Measurements from ENCODE around the gene FSCN2.

FSCN2 gene

DNA sequence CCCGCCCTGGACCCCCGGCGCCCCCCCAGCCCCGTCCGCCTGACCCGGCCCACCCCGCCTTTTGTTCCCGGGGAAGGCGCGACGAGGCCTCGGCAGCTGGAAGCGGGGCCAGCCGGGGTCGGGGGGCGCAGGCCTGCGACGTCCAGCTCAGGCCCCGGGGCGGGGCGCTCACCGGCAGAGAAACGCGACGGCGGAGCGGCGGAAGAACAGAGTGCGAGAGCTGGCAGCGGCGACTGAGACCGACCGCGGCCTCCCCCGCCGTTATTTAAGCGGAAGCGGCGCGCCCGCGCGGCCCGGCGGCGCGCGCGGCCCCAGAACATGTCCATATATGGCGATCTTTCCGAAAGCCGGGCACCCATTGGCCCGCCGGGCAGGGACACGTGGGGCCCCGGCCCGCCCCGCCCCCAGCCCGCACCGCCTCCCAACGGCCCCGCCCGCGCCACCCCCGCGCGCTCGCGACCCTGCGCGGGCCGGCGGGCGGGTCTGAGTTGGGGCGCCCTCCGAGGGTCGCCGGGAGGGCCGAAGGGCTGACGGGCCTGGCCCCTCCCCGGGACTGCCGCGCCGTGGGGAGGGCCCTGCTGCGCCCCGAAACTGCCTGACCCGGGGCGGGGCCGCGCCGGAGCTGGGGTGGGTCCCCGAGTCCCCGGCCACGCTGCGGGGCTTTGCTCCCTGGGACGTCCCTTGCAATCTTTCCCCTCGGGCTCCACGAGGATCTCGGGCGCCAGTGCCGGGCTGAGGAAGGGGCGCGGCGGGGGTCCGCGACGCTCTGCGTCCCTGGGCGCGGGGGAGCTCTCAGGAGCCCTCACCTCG, 15.4 kb upstream of the FSCN2 start, which contains the start of gene ACTG1:
Gene ACTG1, minus strand, starts transcription at position 238 of the 810 bp plus-strand sequence. CDS start 445 bp downstream, outside the sequence.
- DNase-seq = peak; percentile 85

DNA sequence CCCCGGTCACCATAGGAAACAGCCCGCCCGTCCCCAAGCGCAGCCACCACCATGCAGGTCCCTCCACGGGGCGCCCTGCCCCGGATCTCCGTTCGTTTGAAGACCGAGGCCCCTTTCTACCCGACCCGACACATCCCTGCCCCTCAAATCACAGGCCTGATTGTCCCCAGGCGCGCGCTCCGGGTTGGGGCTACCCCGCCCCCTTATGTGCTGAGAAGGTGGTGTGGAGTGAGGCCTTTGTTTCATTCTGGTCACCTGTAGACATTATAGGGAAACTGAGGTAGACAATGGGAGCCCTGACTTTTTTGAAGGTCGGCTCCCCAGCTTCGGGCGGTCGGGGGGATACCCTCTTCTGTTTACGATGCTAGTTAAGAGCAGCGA, 14.8 kb upstream of the FSCN2 start:
- DNase-seq = peak; percentile 41

DNA sequence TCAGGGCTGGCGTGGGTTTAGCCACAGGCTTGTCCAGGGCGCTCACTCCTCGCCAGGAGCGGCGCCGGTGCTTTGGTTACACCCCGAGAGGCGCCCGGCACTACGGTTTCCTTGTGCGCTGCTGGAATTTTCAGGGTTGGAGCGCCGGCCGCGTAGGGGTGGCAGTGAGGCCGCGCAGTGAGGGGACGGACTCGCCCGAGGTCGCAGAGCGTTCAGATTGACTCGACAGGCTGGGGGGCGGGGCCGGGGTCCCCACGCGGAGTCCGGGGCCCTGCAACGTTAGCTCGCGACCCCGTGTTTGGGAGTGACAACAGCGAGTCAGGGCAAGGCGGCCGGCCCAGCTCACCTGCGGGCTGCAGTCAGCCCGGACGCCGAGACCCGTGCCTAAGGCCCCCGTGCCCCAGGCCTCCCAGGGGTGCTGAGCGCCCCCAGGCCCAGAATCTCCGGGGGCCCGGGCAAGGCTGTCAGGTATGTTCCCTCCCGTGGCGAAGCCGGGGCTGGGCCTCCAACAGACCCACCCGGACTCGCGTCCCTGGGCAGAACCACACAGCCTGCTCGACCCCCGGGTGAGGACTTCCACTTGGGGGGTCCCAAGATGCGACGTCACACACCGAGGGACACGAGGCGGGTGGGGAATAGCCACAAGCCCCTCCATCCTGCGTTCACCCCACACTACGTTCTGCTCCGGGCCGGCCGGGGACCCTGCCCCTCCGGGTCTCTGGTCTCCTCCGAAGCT, 14.3 kb upstream of the FSCN2 start:
- no peak for DNase-seq

DNA sequence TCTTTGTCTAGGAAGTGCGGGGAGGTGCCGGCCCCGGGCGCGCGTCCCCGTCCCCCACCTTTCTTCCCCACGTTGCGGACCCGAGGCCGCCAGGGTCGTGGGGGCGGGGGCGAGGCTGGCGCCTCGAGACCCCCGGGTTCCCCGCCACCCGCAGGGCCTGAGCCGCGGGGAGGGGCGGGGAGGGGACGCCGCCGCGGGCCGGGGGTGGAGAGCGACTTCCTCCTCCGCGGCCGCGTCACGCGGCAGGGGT, 13.8 kb upstream of the FSCN2 start:
- no peak for DNase-seq

DNA sequence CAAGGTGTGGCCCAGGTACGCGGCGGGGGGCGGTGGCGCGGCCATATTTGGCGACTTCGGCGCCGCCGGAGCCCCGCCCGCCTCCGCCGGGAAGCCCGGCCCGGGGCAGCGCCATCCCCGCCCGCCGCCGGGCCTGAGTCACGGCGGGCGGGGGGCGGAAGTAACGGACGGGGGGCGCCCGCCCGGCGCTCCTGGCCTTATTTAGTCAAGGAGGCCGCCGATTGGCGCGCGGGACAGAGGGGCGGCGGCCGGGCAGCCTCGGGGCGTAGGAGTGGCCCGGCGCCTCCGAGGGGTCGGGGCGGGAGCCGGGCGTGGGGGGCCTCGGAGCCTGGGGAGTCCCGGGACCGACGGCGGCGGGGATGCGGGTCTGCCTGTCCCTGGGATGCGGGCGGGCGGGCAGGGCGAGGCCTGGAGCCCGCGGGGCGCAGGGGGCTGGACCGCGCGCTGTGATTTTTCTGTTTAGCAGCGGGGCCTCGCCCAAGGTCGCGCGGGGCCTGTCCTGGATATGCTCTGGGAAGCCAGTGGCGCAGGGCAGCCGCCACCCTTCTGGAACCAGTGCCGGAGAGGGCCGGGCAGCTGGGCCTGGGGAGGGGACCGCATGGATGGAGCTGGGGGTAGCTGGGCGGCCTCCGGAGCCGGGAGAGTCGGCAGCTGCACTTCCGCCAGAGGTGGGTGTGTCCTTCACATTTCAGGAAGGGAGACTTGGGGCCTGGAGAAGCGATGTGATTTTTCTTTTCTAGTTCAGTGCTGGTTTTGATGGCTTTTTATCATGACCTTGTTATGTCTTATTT, 13.2 kb upstream of the FSCN2 start:
- DNase-seq = peak; percentile 60

DNA sequence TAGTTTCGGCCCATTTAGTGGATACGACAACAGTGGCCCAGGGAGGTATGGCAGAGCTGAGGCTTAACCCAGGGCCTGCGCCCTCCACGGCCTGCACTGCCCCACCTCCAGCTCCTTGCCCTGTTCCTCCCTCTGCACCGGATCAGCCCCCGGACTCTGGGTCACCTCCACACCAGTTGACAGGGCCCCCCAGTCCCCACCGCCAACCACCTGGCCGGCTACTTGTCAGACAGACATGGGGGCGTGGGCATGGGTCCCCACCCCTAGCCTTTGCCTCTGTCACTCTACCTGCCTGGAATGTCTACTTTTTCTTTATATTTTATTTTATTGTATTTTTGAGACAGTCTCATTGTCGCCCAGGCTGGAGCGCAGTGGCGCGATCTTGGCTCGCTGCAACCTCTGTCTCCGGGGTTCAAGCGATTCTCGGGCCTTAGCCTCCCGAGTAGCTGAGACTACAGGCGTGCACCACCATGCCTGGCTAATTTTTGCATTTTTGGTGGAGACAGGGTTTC, 12.6 kb upstream of the FSCN2 start:
- DNase-seq = no peak

DNA sequence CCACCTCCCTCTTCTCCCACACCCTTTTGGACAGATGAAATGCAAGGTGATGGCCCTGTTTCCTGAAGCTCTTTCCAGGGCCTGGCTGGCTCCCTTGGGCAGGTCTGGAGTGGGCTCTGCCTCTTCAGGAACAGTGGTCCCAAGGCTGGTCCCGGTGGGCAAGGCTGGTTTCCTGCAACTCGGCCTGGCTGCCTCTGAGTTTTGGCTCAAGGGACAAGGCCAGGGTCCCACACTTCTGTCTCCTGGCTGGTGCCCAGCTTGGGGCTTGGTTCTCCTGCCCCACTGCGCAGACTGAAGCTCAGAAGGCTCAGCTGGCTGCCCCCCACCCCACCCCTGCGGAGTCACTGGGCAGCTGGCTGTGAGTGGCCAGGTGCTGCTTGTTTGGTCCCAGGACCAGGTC, 11.7 kb upstream of the FSCN2 start:
- no peak for DNase-seq

DNA sequence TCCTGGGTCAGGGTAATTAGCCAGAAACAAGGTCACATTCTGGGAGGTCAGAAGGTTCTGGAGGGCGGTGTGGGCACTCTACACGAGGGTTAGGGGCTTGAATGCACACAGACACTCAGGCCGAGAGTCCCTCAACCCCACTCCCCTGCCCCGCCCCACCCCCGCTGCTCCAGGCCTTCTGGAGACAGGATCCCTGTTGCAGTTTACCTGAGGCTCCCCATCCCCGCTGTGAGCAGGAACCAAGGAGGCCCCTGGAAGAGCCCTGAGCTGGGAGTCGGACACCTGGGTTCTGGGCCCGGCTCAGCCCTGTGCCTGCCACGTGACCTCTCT, 11.2 kb upstream of the FSCN2 start:
- DNase-seq = no peak

DNA sequence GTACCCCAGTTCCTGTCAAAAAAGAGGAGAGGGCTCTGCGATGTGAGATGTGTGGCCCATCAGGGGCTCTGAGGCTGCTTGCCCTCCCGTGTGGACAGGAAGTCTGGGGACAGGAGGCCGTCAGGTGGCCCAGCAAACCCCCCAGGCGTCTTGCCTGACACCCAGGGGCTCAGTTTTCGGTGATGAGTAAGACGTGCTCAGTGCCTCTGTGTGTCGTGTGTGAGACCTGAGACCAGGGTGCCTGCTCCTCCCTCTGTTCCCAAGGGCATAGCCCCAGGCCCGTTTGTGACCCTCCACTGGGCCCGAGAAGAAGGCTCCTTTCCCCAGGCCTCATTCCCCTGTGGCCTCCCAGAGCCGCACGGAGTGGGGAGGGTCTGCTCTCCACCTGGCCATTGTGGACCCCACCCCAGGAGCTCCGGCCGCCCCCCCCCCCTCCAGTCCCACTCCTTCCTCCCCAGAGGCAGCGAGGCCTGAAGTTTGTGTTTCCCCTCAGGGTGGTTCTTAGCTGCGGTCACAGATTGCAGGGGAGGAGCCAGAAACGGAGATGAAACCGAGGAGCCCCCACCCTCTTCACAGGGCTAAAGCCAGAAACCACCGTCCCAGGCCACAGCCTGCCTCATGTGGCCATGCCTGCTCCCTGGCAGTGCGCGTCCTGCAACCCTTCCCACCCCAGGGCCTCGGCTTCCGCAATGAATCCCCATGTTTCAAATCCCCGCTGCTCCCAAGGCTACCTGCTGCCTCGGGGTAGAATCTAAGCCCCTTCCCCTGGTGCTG, 10.7 kb upstream of the FSCN2 start:
- DNase-seq = no peak

DNA sequence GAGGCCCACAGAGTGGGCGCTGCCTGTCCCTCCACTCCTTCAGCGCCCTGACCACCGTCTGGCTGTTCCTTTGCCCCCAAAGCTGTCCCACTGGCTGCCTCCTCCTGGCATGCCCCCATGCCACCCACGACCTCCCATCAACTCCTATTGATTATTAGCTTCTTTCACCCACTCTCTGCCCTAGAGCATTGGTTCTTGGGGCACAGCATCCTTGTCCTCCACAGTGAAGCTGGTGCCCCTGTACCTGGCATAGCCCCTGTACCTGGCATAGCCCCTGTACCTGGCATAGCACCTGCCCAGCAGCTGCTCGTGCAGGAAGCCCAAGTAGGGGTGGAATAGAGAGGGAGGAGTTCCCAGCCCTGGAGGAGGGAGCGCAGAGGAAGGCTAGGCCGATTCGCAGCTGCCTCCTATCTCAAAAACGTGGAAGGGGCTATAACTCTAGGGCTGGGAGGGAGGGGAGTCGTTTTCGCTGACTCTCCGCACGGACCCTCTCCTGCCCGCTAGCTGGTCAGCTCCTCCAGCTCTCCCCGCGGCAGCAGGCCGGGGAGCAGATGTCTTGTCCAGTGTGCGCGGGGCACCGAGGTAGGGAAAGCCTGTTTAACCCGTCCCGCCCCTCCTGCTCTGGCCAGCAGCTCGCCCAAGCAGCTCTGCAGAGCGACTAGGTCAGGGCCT, 9.9 kb upstream of the FSCN2 start:
- no peak for DNase-seq

DNA sequence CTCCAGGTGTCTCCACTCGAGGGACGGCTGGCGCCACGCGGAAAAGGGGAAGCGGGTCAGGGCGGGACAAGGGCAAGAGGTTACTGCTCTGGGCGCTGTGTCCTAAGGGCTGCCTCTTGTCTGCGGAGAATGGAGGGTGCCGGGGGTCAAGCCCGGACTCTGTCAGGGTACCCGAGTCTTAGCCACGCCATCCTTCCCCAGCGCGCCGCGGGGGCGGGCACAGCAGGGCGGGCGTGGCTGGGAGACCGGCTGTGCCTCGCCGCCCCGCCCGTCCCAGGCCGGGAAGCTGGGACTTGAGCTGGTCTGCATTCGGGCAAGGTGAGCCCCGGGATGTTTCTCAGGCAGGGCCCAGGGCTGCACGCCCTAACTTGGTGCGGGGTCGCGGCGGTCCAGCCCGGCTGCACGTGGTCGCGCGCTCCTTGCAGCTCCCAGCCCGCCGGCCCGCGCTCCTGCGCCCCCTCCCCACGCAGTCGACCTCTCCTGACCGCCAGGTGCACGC, 9.3 kb upstream of the FSCN2 start:
- DNase-seq = no peak

DNA sequence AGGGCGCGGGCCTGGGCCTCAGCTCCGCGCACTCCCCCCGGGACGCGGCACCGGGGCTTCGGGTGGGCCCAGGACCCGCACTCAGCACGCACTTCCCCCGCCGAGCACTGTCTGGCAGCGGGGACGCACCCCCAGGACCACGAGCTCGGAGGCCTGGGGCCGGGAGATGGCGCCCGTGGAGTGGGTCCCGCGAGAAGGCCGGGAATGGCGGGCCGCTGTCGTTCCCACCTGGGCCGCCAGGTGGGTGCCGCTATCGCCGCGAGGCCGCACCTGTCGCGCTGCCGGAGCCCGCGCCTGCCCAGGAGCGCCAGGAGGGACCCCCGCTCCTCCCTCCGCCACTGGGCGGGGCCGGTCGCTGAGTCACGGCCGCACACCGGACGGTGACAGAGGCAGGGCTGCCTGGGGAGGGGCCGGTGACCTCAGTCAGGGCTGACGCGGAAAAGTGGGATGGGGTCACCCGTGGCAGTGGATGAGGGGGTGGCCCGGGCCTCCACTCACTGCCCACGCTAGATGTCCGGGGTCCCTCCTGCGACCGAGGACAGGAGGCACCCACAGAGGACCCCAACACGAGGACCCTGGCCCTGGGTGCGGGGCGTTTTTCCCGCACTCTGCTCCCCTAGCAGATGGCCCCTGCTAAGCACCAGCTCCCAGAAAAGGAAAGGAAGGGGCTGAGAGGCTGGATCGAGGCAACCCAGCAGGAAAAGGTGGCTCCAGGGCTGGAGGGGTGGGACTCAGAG, 8.7 kb upstream of the FSCN2 start:
- peak; percentile 66 for DNase-seq

DNA sequence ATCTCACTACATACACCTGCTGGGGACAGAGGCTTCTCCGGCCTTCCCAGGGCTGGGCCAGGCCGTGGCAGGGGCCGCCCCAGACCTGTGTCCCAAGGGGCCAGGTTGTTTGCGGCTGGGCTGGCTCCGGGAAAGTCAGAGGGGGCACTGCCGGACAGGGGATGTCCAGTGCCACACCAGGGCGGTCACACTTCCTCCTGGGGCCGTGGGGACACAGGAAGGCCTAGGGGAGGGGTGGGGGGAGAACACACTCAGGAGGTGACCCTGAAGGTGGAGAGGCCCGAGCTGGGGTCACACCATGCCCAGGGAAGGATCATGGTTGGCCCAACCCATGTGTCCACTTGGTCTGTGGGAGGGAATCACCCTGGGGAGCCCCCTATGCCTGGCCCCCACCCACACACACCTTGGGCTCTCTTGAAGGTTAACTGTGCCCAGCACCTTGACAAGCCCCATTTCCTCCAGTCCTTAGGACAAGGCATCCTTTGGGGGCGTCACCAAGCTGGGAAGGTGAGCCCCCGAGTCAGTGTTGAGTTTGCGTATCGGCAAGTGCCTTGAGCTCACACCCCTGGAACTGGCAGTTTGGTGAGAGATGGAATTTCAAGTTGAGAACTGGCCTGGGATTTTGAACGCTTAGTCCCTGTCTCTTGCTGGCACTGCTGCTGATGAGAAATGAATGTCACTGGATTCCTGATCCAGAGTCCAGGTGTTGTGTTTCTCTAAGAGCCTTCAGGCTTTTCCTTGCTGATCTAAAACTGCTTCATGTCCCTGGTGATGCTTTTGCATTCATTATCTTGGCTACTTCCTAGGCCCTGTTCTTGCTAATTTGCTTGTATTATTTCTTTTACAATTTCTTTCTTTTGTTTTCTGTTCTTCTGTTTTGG, 7.9 kb upstream of the FSCN2 start:
- no peak for DNase-seq

DNA sequence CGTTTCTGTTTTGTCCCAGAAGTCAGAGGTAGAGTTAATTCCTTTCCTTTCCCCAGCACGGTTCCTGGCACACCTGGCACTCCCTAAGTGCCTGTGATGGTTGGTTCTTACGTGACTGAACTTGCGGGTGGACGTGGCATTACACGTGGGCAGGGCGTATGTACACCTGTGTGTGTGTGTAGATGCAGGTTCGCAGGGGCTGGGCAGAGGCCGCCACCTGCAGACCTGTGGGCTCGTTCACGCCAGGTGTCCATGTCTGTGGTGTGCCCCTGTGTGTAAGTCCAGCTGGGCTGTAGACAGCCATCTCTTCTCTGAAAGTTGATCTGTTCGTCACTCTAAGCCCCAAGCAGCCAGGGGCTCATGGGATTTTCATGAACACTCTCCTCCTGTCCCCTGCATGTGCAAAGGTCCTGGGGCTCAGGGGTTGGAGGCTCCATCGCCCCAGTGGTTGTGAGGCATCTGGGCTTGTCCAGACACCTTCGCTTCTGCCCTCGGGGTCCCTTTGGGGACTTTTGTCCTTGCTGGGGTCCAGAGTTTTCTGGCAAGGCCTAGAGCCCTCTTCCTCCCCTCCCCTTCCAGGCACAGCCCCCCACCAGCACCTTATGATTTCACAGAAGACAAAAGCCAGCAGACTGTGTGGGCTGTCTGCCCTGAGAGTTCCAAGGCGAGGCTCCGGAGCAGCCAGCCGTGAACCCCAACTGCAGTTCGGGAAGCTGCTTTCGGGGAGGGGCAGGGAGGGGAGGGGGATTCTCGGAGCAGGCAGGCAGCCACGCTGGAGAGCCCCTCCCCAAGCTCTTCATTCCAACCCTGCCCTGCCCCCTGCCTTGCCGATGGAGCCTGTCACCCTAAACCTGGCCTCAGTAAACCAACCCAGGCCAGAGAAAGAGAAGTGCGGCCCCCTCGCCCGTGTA, 5.4 kb upstream of the FSCN2 start:
- DNase-seq = no peak

DNA sequence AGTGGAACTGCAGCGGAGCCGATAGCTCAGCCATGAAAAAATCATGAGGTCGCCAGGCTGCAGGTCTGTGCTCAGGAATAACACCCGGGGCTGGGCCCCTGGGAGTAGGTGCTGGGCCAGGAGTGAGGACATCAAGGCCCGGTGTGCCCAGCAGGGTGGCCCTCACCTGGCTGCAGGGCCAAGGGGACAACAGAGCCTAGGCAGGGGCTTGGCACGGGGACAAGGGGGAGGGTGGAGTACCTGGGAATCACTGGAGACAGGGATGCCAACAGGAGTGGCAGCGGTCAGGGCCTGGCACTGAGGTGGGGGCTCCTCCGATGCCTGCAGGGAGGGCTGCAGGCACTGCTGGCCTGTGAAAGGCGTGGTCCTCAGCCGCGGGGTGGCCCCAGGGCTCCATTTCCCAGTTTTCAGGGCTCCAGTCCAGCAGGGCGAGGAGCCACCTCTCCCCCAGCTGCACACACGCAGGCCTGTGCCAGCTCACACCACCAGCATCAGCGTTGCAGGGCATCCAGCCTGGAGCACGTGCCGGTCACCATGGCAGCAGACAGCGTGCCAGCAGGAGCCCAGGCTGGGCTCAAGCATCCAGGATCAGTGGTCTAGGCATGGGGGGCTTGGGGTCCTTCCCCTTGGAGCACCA, 4.7 kb upstream of the FSCN2 start:
- no peak for DNase-seq

DNA sequence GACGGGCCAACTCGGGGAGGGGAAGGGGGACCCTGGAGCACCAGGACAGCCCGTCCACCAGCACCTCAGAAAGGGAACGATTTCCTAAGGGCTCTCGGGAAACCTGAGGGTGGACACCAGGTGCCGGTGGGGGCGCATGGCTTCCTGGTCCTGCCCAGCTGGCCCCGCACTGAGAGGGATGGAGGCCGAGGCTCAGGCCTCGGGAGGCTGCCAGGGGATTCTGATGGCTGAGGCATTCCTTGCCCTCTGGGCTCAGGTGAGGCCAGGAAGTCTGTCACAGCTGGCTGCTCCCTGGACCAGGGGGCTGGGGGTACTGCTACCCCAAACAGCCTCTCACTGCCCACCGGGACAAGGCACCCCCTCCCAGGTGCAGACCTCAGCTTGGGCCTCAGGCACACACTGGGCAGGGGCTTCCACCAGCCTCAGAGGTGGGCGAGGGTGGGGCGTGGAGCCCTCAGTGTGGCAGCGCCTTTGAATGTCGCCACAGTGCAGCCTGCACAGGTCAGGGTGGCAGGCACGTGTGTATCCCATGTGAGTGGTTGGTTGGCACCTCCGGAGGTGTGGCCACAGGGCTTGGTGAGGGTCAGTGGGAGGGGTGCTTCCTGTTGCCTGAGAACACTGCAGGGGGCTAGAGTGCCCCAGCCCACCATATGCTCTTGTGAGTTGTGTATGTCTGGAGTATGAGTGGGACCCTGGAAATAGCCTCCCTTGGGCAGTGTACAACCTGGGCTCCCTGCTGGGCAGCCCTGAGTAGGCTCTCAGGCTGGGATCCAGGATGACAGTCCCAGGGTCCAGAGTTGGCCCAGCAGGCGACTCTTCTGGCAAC, 3.9 kb upstream of the FSCN2 start:
- DNase-seq = no peak

DNA sequence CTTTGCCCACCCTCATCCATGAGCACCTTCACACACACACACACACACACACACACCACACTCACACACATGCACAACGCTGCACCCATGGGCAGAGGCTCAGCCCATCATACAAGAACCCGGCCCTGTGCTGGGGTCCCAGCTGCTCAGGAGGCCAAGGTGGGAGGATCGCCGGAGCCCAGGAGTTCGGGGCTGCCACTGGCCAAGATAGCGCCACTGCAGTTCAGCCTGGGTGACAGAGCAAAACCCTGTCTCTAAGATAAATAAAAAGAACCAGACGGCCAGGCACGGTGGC, 3.4 kb upstream of the FSCN2 start:
- no peak for DNase-seq
